Superior temporal gyrus (tissue), 1 donor: Measurements from ENCODE around the gene P3H3.

Experiments
- DNase-seq: peaks from one replicate; pipeline ENCODE4 v3.0.0-alpha.2; 2016; ENCODE audit errors: extremely low spot score

P3H3 gene

GRCh38 chr12:6826734-6827436 lies 1.3 kb upstream of the P3H3 start:
- DNase-seq: no peak

- DNase-seq: peak; percentile 77
Observed at GRCh38 chr12:6827437-6827911, 733 bp upstream of the P3H3 start.

- peak; percentile 17 for DNase-seq
Observed at GRCh38 chr12:6828781-6829535, 751 bp downstream of the P3H3 start.

DNA sequence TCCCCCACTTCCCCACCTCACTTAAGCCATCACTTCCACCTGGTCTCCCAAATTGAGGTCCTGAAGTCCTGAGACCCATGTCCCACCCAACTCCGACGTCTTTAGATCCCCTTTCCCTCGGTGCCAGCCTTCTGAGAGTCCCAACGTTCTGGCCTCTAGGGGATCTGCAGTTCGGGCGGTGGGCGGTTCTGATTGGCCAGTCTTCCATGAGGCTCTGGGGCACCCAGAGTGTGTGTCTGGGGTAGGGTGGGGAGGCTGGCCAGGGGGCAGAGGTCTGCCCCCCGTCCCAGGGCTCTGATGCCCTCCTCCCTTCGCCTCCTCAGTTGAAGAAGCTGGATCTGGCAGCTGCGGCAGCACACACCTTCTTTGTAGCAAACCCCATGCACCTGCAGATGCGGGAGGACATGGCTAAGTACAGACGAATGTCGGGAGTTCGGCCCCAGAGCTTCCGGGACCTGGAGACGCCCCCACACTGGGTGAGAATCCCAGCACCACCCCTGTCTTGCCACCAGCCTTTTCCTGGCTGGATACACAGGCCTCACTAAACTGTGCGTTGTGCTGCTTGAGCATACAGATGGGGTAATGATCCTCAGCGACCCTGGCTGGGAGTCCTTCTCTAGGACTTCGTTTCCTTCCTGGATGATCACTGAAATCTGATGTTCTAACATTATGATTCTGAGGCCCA lies 1.5 kb downstream of the P3H3 start:
- DNase-seq: no peak

DNA sequence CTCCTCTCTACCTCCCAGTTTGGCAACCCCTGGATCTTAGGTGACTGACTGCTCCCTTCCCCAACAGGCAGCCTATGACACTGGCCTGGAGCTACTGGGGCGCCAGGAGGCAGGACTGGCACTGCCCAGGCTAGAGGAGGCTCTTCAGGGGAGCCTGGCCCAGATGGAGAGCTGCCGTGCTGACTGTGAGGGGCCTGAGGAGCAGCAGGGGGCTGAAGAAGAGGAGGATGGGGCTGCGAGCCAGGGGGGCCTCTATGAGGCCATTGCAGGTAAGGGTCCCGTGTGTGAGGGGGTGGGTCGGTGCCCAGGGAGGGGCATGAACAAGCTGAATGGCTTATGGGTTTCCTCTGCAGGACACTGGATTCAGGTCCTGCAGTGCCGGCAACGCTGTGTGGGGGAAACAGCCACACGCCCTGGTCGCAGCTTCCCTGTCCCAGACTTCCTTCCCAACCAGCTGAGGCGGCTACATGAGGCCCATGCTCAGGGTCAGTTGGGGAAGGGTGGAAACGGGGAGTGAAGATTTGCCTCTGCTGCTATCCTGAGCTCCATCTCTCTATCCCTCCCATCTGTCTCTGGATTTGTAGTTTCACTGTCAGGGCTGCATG lies 2.2 kb downstream of the P3H3 start:
- DNase-seq: no peak

DNA sequence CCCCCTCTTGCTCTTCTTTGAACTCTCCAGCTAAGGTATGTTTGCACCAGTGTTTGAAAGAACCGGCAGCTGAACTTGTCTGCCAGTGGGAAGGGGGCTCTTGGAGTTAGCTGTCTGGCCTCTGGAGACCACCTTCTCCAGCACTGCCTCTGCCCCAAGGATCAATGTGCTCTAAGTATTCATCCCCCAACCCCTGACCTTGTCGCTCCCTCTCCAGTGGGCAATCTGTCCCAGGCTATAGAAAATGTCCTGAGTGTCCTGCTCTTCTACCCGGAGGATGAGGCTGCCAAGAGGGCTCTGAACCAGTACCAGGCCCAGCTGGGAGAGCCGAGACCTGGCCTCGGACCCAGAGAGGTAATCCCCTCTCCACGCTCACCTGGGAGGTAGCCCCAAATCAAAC lies 2.8 kb downstream of the P3H3 start:
- DNase-seq: no peak

- DNase-seq: no peak
Observed at GRCh38 chr12:6831450-6831995, 3.3 kb downstream of the P3H3 start.

DNA sequence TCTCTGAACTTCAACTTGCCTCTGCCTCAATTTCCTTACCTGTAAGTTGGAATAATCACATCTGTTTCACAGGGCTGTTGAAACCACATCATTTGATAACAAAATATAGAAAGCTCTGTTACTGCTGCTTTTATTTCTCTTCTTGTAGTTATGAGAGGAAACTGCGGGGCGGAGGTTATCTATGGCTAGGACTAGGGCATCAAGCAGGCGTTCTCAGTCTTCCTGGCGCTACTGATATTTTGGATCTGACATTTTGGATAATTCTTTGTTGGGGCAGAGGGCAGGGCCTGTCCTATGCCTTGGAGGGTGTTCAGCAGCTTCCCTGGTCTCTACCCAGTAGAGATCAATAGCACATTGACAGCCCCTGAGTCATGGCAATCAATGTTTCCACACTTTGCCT lies 3.9 kb downstream of the P3H3 start:
- DNase-seq: no peak

GRCh38 chr12:6833189-6833890 lies 5.1 kb downstream of the P3H3 start:
- no peak for DNase-seq

DNA sequence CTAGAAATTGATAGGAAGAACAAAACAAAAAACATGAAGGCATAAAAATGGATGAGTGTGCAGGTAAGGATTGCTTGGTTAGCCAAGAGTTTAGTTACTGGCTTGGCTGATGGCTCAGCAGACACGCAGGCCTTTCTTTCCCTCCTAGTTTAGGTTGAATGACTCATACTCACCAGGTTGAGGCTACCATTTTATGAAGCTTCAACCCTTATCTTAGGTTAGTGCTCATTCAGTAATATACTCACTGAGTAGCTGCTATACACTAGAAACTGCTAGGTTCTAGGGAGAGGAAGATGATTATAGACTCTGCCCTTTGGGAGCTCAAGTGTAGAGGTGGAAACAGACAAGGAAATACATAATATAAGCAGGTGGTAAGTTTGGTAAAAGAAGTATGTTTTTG lies 6.0 kb downstream of the P3H3 start:
- no peak for DNase-seq

- no peak for DNase-seq
Observed at GRCh38 chr12:6834873-6835272, 6.7 kb downstream of the P3H3 start.

DNA sequence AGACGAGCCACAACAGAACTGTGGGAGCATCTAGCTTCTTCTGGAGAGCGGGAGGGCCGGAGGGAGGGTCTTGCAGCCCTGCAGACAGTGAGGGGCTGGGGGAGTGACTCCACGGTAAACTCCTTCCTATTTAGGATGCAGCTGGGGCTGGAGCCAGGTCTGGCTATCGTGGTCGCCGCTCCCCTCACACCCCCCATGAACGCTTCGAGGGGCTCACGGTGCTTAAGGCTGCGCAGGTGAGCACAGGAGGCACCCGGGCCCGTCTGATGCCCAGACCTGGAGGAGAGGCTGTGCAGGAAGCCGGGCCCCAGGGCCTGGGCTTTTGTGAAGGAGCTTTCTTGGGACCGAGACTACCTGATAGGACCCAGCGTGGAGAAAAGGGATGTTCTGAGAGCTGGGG lies 8.6 kb downstream of the P3H3 start:
- DNase-seq: no peak

DNA sequence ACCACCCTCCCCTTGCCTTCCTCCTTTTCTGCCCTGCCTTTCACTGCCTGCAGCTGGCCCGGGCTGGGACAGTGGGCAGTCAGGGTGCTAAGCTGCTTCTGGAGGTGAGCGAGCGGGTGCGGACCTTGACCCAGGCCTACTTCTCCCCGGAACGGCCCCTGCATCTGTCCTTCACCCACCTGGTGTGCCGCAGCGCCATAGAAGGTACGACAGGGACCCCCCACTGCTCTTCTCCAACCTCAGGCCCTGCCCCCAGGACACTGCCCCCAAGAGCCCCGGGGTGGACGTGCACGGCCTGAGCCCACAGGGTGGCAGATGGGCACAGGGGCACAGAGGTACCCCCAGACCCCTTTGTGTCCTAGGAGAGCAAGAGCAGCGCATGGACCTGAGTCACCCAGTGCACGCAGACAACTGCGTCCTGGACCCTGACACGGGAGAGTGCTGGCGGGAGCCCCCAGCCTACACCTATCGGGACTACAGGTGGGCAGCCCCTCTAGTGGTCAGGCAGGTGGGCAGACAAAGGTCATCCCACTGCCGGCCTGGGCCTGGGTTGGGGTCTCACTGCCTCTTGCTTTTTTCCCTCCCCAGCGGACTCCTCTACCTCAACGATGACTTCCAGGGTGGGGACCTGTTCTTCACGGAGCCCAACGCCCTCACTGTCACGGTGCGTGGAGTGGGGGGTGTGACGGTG lies 9.3 kb downstream of the P3H3 start:
- no peak for DNase-seq

DNA sequence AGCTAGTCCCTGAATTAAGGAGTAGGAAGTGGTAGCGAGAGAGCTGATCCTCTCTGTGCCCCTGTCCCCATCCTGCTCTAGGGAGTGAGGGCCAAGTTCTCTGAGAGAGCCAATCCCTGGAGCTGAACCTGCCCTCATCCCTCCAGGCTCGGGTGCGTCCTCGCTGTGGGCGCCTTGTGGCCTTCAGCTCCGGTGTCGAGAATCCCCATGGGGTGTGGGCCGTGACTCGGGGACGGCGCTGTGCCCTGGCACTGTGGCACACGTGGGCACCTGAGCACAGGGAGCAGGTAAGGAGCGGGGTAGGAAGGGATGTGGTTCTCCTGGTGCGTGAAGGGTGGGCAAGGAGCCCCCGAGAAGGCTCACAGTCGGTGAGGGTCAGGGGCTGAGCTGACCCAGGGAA lies 10.6 kb downstream of the P3H3 start:
- DNase-seq: no peak

DNA sequence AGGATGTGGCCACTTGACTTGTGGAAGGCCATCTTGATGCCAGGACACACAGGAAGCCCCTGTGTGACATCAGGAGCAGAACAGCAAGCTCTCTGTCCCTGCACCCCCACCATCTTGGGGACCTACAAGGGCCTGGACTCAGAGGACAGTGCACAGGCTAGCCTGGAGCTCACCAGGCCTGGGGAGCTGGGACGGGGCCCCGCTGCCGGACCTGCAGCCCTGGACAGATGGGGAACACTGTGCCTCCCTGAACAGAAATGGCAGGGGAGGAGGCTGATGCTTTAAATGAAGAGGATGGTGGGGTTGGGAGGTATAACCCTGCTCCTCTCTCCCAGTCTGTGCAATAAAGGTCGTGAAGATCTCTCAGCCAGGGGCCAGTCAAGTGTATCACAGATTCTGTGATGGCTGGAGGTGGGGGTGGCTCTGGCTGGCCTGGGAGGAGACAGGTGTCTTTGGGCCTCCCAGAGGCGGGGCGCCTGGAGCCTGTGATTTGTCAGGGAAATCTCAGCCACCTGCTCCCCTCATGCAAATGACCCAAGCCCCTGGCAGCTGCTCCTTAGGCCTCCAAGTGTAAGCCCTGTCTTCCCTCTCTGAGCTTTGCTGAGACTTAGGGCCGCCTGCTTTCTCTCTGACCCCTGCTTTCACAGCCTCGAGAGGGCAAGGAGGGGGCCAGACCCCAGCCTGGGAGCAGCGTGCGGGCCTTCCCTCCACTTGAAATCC lies 11.4 kb downstream of the P3H3 start:
- DNase-seq: no peak

DNA sequence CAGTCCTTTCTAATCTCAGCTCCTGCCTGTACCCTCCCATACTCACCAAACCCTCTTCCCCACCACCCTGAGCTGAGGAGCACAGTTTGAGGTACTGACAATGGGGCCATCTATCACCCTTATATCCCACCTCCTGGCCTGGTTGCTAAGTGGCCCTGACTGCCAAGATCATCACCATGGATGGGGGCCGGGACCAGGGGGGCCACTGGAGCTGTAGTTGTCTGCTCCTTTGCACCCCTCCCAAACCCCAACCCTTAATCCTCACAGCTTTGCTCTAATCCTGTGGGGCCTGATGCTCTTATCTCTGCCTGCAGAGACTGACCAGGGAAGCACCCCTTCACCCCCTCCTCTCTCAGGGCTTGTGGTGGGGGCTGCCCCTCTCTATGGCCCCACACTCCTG lies 12.1 kb downstream of the P3H3 start:
- DNase-seq: no peak

DNA sequence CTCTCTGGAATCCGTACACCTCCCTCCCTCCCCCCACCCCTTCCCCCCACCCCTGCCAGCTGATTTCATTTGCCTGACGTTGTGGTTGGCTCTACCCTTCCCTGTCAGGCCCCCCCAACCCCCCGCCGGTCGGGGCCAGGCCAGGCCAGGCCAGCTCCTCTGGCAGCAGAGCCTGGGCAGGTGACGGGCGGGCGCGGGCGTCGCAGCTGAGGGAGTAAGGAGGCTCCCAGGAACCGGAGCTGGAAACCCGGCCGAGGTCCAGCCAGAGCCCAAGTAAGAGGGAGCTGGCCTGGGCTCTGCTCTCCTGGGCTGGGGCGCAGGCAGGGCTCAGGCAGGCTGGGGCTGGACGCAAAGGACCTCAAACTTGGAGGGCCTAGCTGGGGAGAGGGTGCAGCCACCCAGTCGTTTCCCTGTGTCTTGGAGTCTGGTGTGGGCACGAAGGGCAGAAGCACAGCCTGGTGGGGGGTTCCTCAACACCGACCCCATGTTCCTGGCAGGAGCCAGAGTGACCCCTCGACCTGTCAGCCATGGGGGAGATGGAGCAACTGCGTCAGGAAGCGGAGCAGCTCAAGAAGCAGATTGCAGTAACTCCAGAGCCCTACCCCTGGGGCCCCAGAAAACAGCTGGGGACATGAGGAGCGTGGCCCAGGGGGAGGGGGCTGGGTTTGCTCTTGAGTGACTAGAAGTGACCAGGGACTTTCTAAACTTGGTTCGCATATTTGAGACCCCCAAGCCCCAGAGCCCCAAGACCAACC lies 12.7 kb downstream of the P3H3 start, which contains the start of gene GNB3:
GNB3 (plus strand) TSS at position 165 of the 755 bp plus-strand sequence; CDS start at position 528, 363 bp downstream.
- no peak for DNase-seq

GRCh38 chr12:6842075-6842474 lies 13.9 kb downstream of the P3H3 start:
- DNase-seq: no peak
